DND-41 (cell line): Measurements from ENCODE around the gene ZCRB1.
"Not testable (repeated sequence)": the region's sequence is repeated elsewhere in the genome, so short reads cannot be mapped to it uniquely, and the experiment has no call there.

Experiments
- ATAC-seq: fragments of 200-7000 bp; cut with Tn5 transposase; 3 replicates; pipeline ENCODE4 v1.9.1; 2021; ENCODE audit warnings: low read depth; ENCODE audit not compliant: insufficient read depth
- DNase-seq: peaks from one replicate; pipeline ENCODE4 v3.0.0-alpha.2; 2020
- H2AFZ ChIP-seq: 2 replicates; pipeline ENCODE4 v1.6.0; 2012; ENCODE audit warnings: low read depth, low read length
- H3K27ac ChIP-seq: 2 replicates; pipeline ENCODE4 v1.5.1; 2012; ENCODE audit warnings: low read length, inconsistent platforms
- H3K27me3 ChIP-seq: fragments of 200-600 bp; sonication (generic); 2 replicates; pipeline ENCODE4 v1.6.0; 2012; ENCODE audit warnings: low read length, mild to moderate bottlenecking, inconsistent platforms; ENCODE audit not compliant: insufficient read depth, poor library complexity
- H3K36me3 ChIP-seq: 2 replicates; pipeline ENCODE4 v1.5.1; 2012; ENCODE audit warnings: low read length, inconsistent platforms; ENCODE audit not compliant: insufficient read depth
- H3K4me1 ChIP-seq: 2 replicates; pipeline ENCODE4 v1.5.1; 2012; ENCODE audit warnings: mild to moderate bottlenecking, low read length; ENCODE audit not compliant: insufficient read depth
- H3K4me2 ChIP-seq: 2 replicates; pipeline ENCODE4 v1.6.0; 2012; ENCODE audit warnings: mild to moderate bottlenecking, moderate library complexity, low read length, inconsistent platforms; ENCODE audit not compliant: insufficient read depth
- H3K4me3 ChIP-seq, 2 experiments: fragments of 200-600 bp in 1 of 2; shearing (Covaris generic) in 1 of 2; 2 replicates each; pipeline ENCODE4 v1.5.1; 2012 to 2016; ENCODE audit warnings: inconsistent platforms in 2 of 2, low read length in 2 of 2, mild to moderate bottlenecking in 2 of 2, low read depth in 1 of 2, moderate library complexity in 1 of 2
- H3K79me2 ChIP-seq: 2 replicates; pipeline ENCODE4 v1.6.0; 2012; ENCODE audit warnings: low read length, inconsistent platforms; ENCODE audit not compliant: insufficient read depth
- H3K9ac ChIP-seq: 2 replicates; pipeline ENCODE4 v1.6.0; 2012; ENCODE audit warnings: low read depth, mild to moderate bottlenecking, inconsistent platforms, low read length, moderate library complexity
- H3K9me3 ChIP-seq: 2 replicates; pipeline ENCODE4 v1.5.1; 2012; ENCODE audit warnings: low read length, moderate library complexity, mild to moderate bottlenecking, inconsistent platforms; ENCODE audit not compliant: insufficient read depth, severe bottlenecking
- H4K20me1 ChIP-seq: 2 replicates; pipeline ENCODE4 v1.6.0; 2012; ENCODE audit warnings: low read length; ENCODE audit not compliant: insufficient read depth
- CTCF ChIP-seq: IDR thresholded peaks from 2 replicates; pipeline ENCODE4 v1.5.1; 2012; ENCODE audit warnings: borderline replicate concordance, low read length, moderate library complexity, mild to moderate bottlenecking; ENCODE audit not compliant: poor library complexity, severe bottlenecking; ENCODE audit errors: extremely low read depth
- EZH2 ChIP-seq: IDR thresholded peaks from 3 replicates; pipeline ENCODE4 v1.6.1; 2012; ENCODE audit warnings: borderline replicate concordance, low read depth, mild to moderate bottlenecking, moderate library complexity, low read length, inconsistent platforms; ENCODE audit not compliant: severe bottlenecking

ZCRB1 gene

GRCh38 chr12:42332301-42333285, 6.7 kb upstream of the ZCRB1 start:
- TF ChIP-seq CTCF, result peak; percentile 64
- TF ChIP-seq EZH2, result no peak
- no peak for DNase-seq
- H3K9ac ChIP-seq, result no peak overlapping the region
- peaks cover 34% of the 10 kb centered on the region for H4K20me1 ChIP-seq
- H3K27me3 ChIP-seq, result no peaks in the 10 kb centered on the region
- no peaks in the 10 kb centered on the region for H3K9me3 ChIP-seq
- 0 out of 2 replicates have a peak overlapping the region, but pooled peaks have one; percentile 6 for H3K4me2 ChIP-seq
- no peak overlapping the region for H3K4me3 ChIP-seq
- ATAC-seq, result peak; percentile 83
- H3K79me2 ChIP-seq, result peaks cover 91% of the 10 kb centered on the region
- no peak overlapping the region for H3K27ac ChIP-seq
- peaks cover 18% of the 10 kb centered on the region for H3K36me3 ChIP-seq
- H2AFZ ChIP-seq, result no peak overlapping the region
- peaks cover 17% of the 10 kb centered on the region for H3K4me1 ChIP-seq

GRCh38 chr12:42330097-42330496, 4.2 kb upstream of the ZCRB1 start:
- not testable (repeated sequence) for H2AFZ ChIP-seq, ATAC-seq, H3K9ac ChIP-seq, H3K27ac ChIP-seq, H3K36me3 ChIP-seq, H3K9me3 ChIP-seq, H3K27me3 ChIP-seq, DNase-seq, H3K4me3 ChIP-seq
- H3K79me2 ChIP-seq, result peaks cover 94% of the 10 kb centered on the region
- peaks cover 31% of the 10 kb centered on the region for H3K4me1 ChIP-seq
- peak overlapping the region; percentile 21; the same call in 1 of the 2 replicates for H3K4me2 ChIP-seq
- H4K20me1 ChIP-seq, result peaks cover 37% of the 10 kb centered on the region

- DNase-seq (no peak), ATAC-seq (no peak)
- H2AFZ ChIP-seq, result no peak overlapping the region
- H3K27ac ChIP-seq, result peak overlapping the region; percentile 92
- H3K27me3 ChIP-seq, result no peaks in the 10 kb centered on the region
- peaks cover 26% of the 10 kb centered on the region for H4K20me1 ChIP-seq
- peak overlapping the region; percentile 85 for H3K9ac ChIP-seq
- H3K4me2 ChIP-seq, result peak overlapping the region; percentile 81
- TF ChIP-seq EZH2, result no peak
- TF ChIP-seq CTCF, result no peak
- H3K9me3 ChIP-seq, result no peaks in the 10 kb centered on the region
- H3K4me3 ChIP-seq, result peak overlapping the region; percentile 74 to 83; a peak in 3 of 4 replicates
- peaks cover 77% of the 10 kb centered on the region for H3K79me2 ChIP-seq
- peaks cover 14% of the 10 kb centered on the region for H3K36me3 ChIP-seq
- H3K4me1 ChIP-seq, result peaks cover 40% of the 10 kb centered on the region
Observed at GRCh38 chr12:42327227-42327590, 1.3 kb upstream of the ZCRB1 start.

GRCh38 chr12:42326541-42327226, 790 bp upstream of the ZCRB1 start:
- peak; percentile 26 for DNase-seq
- Histone ChIP-seq H3K27ac (peak overlapping the region; percentile 92), H3K27me3 (no peaks in the 10 kb centered on the region), H3K4me3 (peak overlapping the region; percentile 74 to 83), H2AFZ (peak overlapping the region; percentile 93), H3K4me2 (peak overlapping the region; percentile 81), H3K36me3 (peaks cover 14% of the 10 kb centered on the region), H3K4me1 (peaks cover 40% of the 10 kb centered on the region), H4K20me1 (peaks cover 21% of the 10 kb centered on the region), H3K79me2 (peaks cover 72% of the 10 kb centered on the region), H3K9me3 (no peaks in the 10 kb centered on the region), H3K9ac (peak overlapping the region; percentile 85)
- TF ChIP-seq CTCF, result no peak
- TF ChIP-seq EZH2, result no peak
- ATAC-seq, result peak; percentile 20; the same call in 1 of the 3 replicates
